K562 (cell line): ENCODE measurements around the gene LIX1. TPM values are rescaled to one million over a fixed set of nuclear protein-coding genes. Genes with fewer than 3 reads are reported as not detected.

ENCODE experiments used
- BCOR ChIP-seq: fragments of 450-650 bp; IDR thresholded peaks from 2 replicates; pipeline ENCODE4 v1.6.1; 2016
- CAMTA2 ChIP-seq: fragments of 250-450 bp; sonication (Bioruptor Pico); conservative IDR thresholded peaks from 2 replicates; pipeline ENCODE4 v1.5.1; 2022
- ELF2 ChIP-seq: fragments of 250-450 bp; sonication (Bioruptor Pico); IDR thresholded peaks from 2 replicates; pipeline ENCODE4 v1.5.0; 2021; ENCODE audit warnings: mild to moderate bottlenecking
- HOXB6 ChIP-seq: fragments of 250-450 bp; sonication (Bioruptor Pico); IDR thresholded peaks from 2 replicates; pipeline ENCODE4 v1.5.1; 2022; ENCODE audit warnings: mild to moderate bottlenecking, borderline replicate concordance
- NUFIP1 ChIP-seq: fragments of 450-650 bp; IDR thresholded peaks from 2 replicates; pipeline ENCODE4 v1.6.1; 2018; ENCODE audit not compliant: partially characterized antibody
- PHF20 ChIP-seq: fragments of 450-650 bp; IDR thresholded peaks from 2 replicates; pipeline ENCODE4 v1.6.1; 2018; ENCODE audit not compliant: partially characterized antibody
- RAD51 ChIP-seq: fragments of 450-650 bp; IDR thresholded peaks from 2 replicates; pipeline ENCODE4 v1.7.1; 2016; ENCODE audit warnings: low read depth, mild to moderate bottlenecking, borderline replicate concordance
- RBM17 ChIP-seq: fragments of 200-400 bp; formaldehyde crosslinking; IDR thresholded peaks from 2 replicates; pipeline ENCODE4 v1.6.1; 2017; ENCODE audit warnings: low read depth, mild to moderate bottlenecking, low read length, borderline replicate concordance
- RNF2 ChIP-seq: sonication (generic); IDR thresholded peaks from 2 replicates; pipeline ENCODE4 v1.6.1; 2016
- SIRT6 ChIP-seq: IDR thresholded peaks from one replicate; pipeline ENCODE4 v1.6.1; 2012; ENCODE audit warnings: low read depth, mild to moderate bottlenecking, control low read depth, inconsistent platforms, low read length, moderate library complexity
- SRF ChIP-seq, 2 experiments: fragments of 250-450, 450-650 bp in 1 of 2; sonication (Bioruptor Pico) in 1 of 2; sonication (generic) in 1 of 2; formaldehyde crosslinking; IDR thresholded peaks; 2 replicates each; pipeline versions ENCODE4 v1.5.0 to v1.5.1; 2020 to 2022; ENCODE audit warnings: mild to moderate bottlenecking in 1 of 2, missing genetic modification reagents in 1 of 2
- SRSF7 ChIP-seq: fragments of 200-400 bp; formaldehyde crosslinking; optimal IDR thresholded peaks from 2 replicates; pipeline ENCODE3; 2017; ENCODE audit warnings: mild to moderate bottlenecking, low read depth, low read length
- TAL1 ChIP-seq: fragments of 450-650 bp; IDR thresholded peaks from 2 replicates; pipeline ENCODE4 v1.6.1; 2016; ENCODE audit warnings: mild to moderate bottlenecking
- ZFP1 ChIP-seq: fragments of 450-650 bp; formaldehyde crosslinking; IDR thresholded peaks from 2 replicates; pipeline ENCODE4 v1.4.0; 2020; ENCODE audit warnings: mild to moderate bottlenecking, mixed read lengths
- ZNF212 ChIP-seq: fragments of 450-650 bp; formaldehyde crosslinking; IDR thresholded peaks from 2 replicates; pipeline ENCODE4 v1.4.0; 2020; ENCODE audit warnings: mild to moderate bottlenecking
- ZNF224 ChIP-seq: sonication (generic); formaldehyde crosslinking; IDR thresholded peaks from 2 replicates; pipeline ENCODE4 v1.8.0; 2022; ENCODE audit warnings: mild to moderate bottlenecking, missing genetic modification reagents
- ZNF668 ChIP-seq: fragments of 250-450 bp; sonication (Bioruptor Pico); IDR thresholded peaks from 2 replicates; pipeline ENCODE4 v1.8.0; 2022; ENCODE audit warnings: mild to moderate bottlenecking, inconsistent platforms
- ZNF707 ChIP-seq: fragments of 250-450 bp; sonication (Bioruptor Pico); conservative IDR thresholded peaks from 2 replicates; pipeline ENCODE4 v1.8.0; 2022; ENCODE audit warnings: inconsistent platforms, mild to moderate bottlenecking, moderate library complexity
- polyA plus RNA-seq, 8 experiments: library from polyadenylated mRNA; depleted of rRNA in 4 of 8; stranded (reverse) in 5 of 8; unstranded in 3 of 8; fragments of >200 nt; fragmentation: Nextera tagmentation in 2 of 8; fragmentation: Illumina TruSeq in 1 of 8; extraction: Ambion mirVana in 2 of 8; extraction: Trizol in 1 of 8; gene quantifications; 2 replicates each; pipeline versions ENCODE4 v1.2.1 to v1.2.3, GENCODE V29; 2011 to 2014; ENCODE audit warnings: inconsistent platforms in 1 of 8, missing spikeins in 1 of 8
- total RNA-seq, 7 experiments: library from RNA; depleted of rRNA in 6 of 7; stranded (reverse); fragments of >200 nt in 6 of 7; fragmentation: Illumina TruSeq in 2 of 7; extraction: Trizol in 2 of 7; gene quantifications; 2 replicates each; pipeline versions ENCODE4 v1.2.1 to v1.2.3, GENCODE V29; 2011 to 2021; ENCODE audit warnings: low replicate concordance in 1 of 7
- TF ChIP-seq, protein P1 (sequence below): sonication (generic); formaldehyde crosslinking; IDR thresholded peaks from 2 replicates; pipeline ENCODE4 v1.8.0; 2022; ENCODE audit warnings: mild to moderate bottlenecking, missing genetic modification reagents
- TF ChIP-seq, protein P2 (sequence below): fragments of 450-650 bp; formaldehyde crosslinking; IDR thresholded peaks from 2 replicates; pipeline ENCODE4 v1.4.0; 2020; ENCODE audit warnings: mild to moderate bottlenecking, moderate library complexity
- TF ChIP-seq, protein P3 (sequence below): fragments of 450-650 bp; formaldehyde crosslinking; IDR thresholded peaks from 2 replicates; pipeline ENCODE4 v1.4.0; 2020; ENCODE audit warnings: mild to moderate bottlenecking, moderate library complexity
- TF ChIP-seq, protein P4 (sequence below): sonication (generic); IDR thresholded peaks from 2 replicates; pipeline ENCODE4 v1.6.1; 2016

LIX1 gene
- total and polyA plus RNA-seq, 9 of the 15 experiments (the other 6 are each of a cell fraction or from before 2014, with no cell fraction given), result 0.01 to 0.18 TPM; not detected in 7

DNA sequence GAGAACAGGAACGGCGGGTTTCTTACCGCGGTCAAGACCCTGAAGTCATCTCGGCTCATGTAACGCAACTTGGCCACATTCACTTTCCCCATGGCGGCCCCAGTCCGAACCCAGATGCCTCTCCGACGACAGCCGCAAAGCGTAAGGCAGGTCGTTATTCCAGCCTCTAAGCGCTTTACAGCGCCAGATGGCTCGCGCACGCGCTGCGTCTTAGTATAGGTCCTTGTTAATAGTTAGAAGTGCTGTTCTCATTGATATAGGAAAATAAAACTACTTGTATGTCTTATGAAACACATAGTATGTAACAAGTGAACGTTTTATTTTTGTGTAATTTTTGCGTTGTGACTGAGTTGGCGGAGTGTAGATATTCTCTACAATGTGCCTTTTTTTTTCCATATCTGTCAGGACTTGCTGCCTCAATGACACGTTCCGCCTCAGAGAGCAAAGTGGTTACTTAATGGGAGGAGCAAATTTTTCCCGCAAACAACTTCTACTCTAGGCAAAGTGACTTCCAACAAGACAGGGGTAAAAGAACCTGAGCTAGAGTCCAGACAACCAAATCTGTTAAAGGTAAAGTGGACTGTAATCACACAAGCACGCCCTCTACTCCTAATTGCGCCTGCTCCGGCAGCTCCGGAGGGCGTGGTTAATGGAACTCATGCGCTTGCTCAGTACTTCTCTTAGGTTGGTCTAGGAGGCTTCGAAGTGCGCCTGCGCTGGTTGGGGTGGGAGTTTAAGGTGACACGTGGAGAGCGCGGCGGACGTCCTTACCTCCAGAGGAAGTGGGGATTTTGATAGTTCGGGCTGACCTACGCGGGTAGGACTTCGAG, 40.9 kb upstream of the LIX1 start, which contains the start of gene RIOK2 (continued):
- TF ChIP-seq, protein P1, sequence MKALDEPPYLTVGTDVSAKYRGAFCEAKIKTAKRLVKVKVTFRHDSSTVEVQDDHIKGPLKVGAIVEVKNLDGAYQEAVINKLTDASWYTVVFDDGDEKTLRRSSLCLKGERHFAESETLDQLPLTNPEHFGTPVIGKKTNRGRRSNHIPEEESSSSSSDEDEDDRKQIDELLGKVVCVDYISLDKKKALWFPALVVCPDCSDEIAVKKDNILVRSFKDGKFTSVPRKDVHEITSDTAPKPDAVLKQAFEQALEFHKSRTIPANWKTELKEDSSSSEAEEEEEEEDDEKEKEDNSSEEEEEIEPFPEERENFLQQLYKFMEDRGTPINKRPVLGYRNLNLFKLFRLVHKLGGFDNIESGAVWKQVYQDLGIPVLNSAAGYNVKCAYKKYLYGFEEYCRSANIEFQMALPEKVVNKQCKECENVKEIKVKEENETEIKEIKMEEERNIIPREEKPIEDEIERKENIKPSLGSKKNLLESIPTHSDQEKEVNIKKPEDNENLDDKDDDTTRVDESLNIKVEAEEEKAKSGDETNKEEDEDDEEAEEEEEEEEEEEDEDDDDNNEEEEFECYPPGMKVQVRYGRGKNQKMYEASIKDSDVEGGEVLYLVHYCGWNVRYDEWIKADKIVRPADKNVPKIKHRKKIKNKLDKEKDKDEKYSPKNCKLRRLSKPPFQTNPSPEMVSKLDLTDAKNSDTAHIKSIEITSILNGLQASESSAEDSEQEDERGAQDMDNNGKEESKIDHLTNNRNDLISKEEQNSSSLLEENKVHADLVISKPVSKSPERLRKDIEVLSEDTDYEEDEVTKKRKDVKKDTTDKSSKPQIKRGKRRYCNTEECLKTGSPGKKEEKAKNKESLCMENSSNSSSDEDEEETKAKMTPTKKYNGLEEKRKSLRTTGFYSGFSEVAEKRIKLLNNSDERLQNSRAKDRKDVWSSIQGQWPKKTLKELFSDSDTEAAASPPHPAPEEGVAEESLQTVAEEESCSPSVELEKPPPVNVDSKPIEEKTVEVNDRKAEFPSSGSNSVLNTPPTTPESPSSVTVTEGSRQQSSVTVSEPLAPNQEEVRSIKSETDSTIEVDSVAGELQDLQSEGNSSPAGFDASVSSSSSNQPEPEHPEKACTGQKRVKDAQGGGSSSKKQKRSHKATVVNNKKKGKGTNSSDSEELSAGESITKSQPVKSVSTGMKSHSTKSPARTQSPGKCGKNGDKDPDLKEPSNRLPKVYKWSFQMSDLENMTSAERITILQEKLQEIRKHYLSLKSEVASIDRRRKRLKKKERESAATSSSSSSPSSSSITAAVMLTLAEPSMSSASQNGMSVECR (CRISPR knock-in tag), result no peak
- TF ChIP-seq SIRT6 (no peak), ZNF707 (CRISPR knock-in tag) (no peak), HOXB6 (CRISPR knock-in tag) (no peak), ZNF224 (no peak), RNF2 (peak; percentile 79), PHF20 (peak; percentile 71), RBM17 (no peak), TAL1 (peak; percentile 25; the same call in 1 of the 2 replicates), SRSF7 (no peak), ZNF212 (CRISPR knock-in tag) (no peak), ELF2 (CRISPR knock-in tag) (peak; percentile 17; the same call in 1 of the 2 replicates), RAD51 (peak; percentile 70), ZNF668 (CRISPR knock-in tag) (0 out of 2 replicates have a peak, but pooled peaks have one; percentile 10), NUFIP1 (no peak), BCOR (no peak), CAMTA2 (CRISPR knock-in tag) (no peak), ZFP1 (CRISPR knock-in tag) (no peak), SRF (CRISPR knock-in tag; IDR thresholded peaks at IDR 0.05) (no peak)
- TF ChIP-seq, protein P2, sequence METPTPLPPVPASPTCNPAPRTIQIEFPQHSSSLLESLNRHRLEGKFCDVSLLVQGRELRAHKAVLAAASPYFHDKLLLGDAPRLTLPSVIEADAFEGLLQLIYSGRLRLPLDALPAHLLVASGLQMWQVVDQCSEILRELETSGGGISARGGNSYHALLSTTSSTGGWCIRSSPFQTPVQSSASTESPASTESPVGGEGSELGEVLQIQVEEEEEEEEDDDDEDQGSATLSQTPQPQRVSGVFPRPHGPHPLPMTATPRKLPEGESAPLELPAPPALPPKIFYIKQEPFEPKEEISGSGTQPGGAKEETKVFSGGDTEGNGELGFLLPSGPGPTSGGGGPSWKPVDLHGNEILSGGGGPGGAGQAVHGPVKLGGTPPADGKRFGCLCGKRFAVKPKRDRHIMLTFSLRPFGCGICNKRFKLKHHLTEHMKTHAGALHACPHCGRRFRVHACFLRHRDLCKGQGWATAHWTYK (CRISPR knock-in tag), result no peak
- TF ChIP-seq, protein P3, sequence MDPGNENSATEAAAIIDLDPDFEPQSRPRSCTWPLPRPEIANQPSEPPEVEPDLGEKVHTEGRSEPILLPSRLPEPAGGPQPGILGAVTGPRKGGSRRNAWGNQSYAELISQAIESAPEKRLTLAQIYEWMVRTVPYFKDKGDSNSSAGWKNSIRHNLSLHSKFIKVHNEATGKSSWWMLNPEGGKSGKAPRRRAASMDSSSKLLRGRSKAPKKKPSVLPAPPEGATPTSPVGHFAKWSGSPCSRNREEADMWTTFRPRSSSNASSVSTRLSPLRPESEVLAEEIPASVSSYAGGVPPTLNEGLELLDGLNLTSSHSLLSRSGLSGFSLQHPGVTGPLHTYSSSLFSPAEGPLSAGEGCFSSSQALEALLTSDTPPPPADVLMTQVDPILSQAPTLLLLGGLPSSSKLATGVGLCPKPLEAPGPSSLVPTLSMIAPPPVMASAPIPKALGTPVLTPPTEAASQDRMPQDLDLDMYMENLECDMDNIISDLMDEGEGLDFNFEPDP (CRISPR knock-in tag), result no peak
- TF ChIP-seq, protein P4, sequence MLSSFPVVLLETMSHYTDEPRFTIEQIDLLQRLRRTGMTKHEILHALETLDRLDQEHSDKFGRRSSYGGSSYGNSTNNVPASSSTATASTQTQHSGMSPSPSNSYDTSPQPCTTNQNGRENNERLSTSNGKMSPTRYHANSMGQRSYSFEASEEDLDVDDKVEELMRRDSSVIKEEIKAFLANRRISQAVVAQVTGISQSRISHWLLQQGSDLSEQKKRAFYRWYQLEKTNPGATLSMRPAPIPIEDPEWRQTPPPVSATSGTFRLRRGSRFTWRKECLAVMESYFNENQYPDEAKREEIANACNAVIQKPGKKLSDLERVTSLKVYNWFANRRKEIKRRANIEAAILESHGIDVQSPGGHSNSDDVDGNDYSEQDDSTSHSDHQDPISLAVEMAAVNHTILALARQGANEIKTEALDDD, result no peak
